H1 (cell line): ENCODE results near the gene CX3CR1. TPM values are rescaled to one million over a fixed set of nuclear protein-coding genes. Genes with fewer than 3 reads are reported as not detected.

Experiments
- CTCF ChIA-PET: fragments of 300-600 bp; sonication (Branson Sonifier 250); formaldehyde crosslinking; loops from one replicate; lab custom pipeline; 2021; ENCODE audit not compliant: partially characterized antibody; lab: Charles Lee
- POLR2A ChIA-PET: fragments of 300-600 bp; sonication (Branson Sonifier 250); formaldehyde crosslinking; loops from one replicate; lab custom pipeline; 2021; ENCODE audit warnings: inconsistent platforms; ENCODE audit not compliant: partially characterized antibody; lab: Charles Lee
- DNase-seq, 2 experiments: peaks; one replicate each; pipeline versions ENCODE4 v3.0.0 to v3.0.0-alpha.2; 2010 to 2022; ENCODE audit warnings: low spot score in 2 of 2, low read depth in 1 of 2, mixed read lengths in 1 of 2
- FAIRE-seq: peaks from 2 replicates; lab custom pipeline; 2011; peaks lifted over from hg19 to GRCh38; lab: Jason Lieb, UNC
- H2AFZ ChIP-seq: 2 replicates; pipeline ENCODE4 v1.8.1; 2012; ENCODE audit warnings: low read length, inconsistent platforms
- H2AK5ac ChIP-seq: 2 replicates; pipeline ENCODE4 v1.6.1; 2013; ENCODE audit warnings: low read depth, low read length
- H2BK120ac ChIP-seq: replicated peaks from 2 replicates; pipeline ENCODE3; 2013; ENCODE audit warnings: low read depth, low read length, inconsistent platforms
- H2BK12ac ChIP-seq: 2 replicates; pipeline ENCODE4 v1.6.1; 2013; ENCODE audit warnings: low read depth, low read length
- H2BK15ac ChIP-seq: 2 replicates; pipeline ENCODE4 v1.6.1; 2013; ENCODE audit warnings: low read length
- H2BK20ac ChIP-seq: 2 replicates; pipeline ENCODE4 v1.6.1; 2013; ENCODE audit warnings: low read length
- H2BK5ac ChIP-seq: 2 replicates; pipeline ENCODE4 v1.6.1; 2013; ENCODE audit warnings: low read depth, low read length
- H3K14ac ChIP-seq: 2 replicates; pipeline ENCODE4 v1.6.1; 2013; ENCODE audit warnings: inconsistent platforms; ENCODE audit not compliant: insufficient read length
- H3K18ac ChIP-seq: 2 replicates; pipeline ENCODE4 v1.6.1; 2013; ENCODE audit warnings: low read length; ENCODE audit errors: extremely low read depth
- H3K23ac ChIP-seq: 2 replicates; pipeline ENCODE4 v1.6.1; 2013; ENCODE audit warnings: inconsistent platforms; ENCODE audit not compliant: insufficient read length
- H3K23me2 ChIP-seq: 2 replicates; pipeline ENCODE4 v1.6.1; 2013; ENCODE audit warnings: low read depth, low read length
- H3K27ac ChIP-seq: 2 replicates; pipeline ENCODE4 v1.6.1; 2011; ENCODE audit warnings: low read depth, low read length, inconsistent platforms
- H3K27me3 ChIP-seq, 4 experiments: replicated peaks in 1 of 4; 1 replicate in 1 of 4; 2 replicates in 3 of 4; pipeline versions ENCODE4 v1.6.1 to v1.8.1; 2011 to 2013; ENCODE audit warnings: low read length in 3 of 4, mild to moderate bottlenecking in 3 of 4, inconsistent platforms in 2 of 4, mixed read lengths in 2 of 4, moderate library complexity in 1 of 4; ENCODE audit not compliant: control insufficient read depth in 3 of 4, insufficient read depth in 3 of 4; ENCODE audit errors: extremely low read depth in 1 of 4
- H3K36me3 ChIP-seq, 4 experiments: 2 replicates each; pipeline versions ENCODE4 v1.6.1 to v1.8.1; 2011 to 2013; ENCODE audit warnings: mild to moderate bottlenecking in 4 of 4, low read length in 3 of 4, moderate library complexity in 2 of 4, control low read depth in 1 of 4, inconsistent platforms in 1 of 4; ENCODE audit not compliant: insufficient read depth in 4 of 4, control insufficient read depth in 2 of 4
- H3K4ac ChIP-seq: replicated peaks from 2 replicates; pipeline ENCODE3; 2013; ENCODE audit warnings: low read length, low read depth, mixed read lengths, inconsistent platforms; ENCODE audit not compliant: insufficient read length
- H3K4me1 ChIP-seq, 4 experiments: replicated peaks in 1 of 4; 1 replicate in 1 of 4; 2 replicates in 3 of 4; pipeline versions ENCODE4 v1.6.1 to v1.8.1; 2011 to 2013; ENCODE audit warnings: low read length in 3 of 4, inconsistent platforms in 2 of 4, mixed read lengths in 1 of 4; ENCODE audit not compliant: insufficient read depth in 4 of 4, control insufficient read depth in 3 of 4
- H3K4me2 ChIP-seq, 2 experiments: 2 replicates each; pipeline versions ENCODE4 v1.6.1 to v1.8.1; 2011 to 2013; ENCODE audit warnings: low read depth in 2 of 2, low read length in 2 of 2, control low read depth in 1 of 2, inconsistent platforms in 1 of 2, mild to moderate bottlenecking in 1 of 2; ENCODE audit not compliant: insufficient read depth in 1 of 2
- H3K4me3 ChIP-seq, 4 experiments: fragments of 200-600, 300-600 bp in 1 of 4; sonication (generic), shearing (Covaris generic), sonication (Bioruptor Twin) in 1 of 4; 2 replicates each; pipeline versions ENCODE4 v1.5.1 to v1.8.1; 2011 to 2016; ENCODE audit warnings: low read length in 4 of 4, low read depth in 3 of 4, control low read depth in 2 of 4, inconsistent platforms in 2 of 4, mild to moderate bottlenecking in 2 of 4, mixed read lengths in 1 of 4, moderate library complexity in 1 of 4; ENCODE audit not compliant: insufficient read depth in 2 of 4; ENCODE audit errors: extremely low read depth in 1 of 4
- H3K56ac ChIP-seq: replicated peaks from 2 replicates; pipeline ENCODE3; 2013; ENCODE audit warnings: low read depth, mild to moderate bottlenecking, mixed read lengths, low read length, inconsistent platforms; ENCODE audit not compliant: insufficient read length
- H3K79me1 ChIP-seq: 2 replicates; pipeline ENCODE4 v1.6.1; 2013; ENCODE audit warnings: low read depth, low read length, control low read depth
- H3K79me2 ChIP-seq, 2 experiments: 2 replicates each; pipeline versions ENCODE4 v1.6.1 to v1.8.1; 2012 to 2013; ENCODE audit warnings: low read length in 2 of 2, mild to moderate bottlenecking in 2 of 2, inconsistent platforms in 1 of 2; ENCODE audit not compliant: insufficient read depth in 2 of 2, control insufficient read depth in 1 of 2
- H3K9ac ChIP-seq, 4 experiments: replicated peaks in 1 of 4; 1 replicate in 1 of 4; 2 replicates in 3 of 4; pipeline versions ENCODE4 v1.6.1 to v1.8.1; 2011 to 2013; ENCODE audit warnings: low read depth in 3 of 4, low read length in 3 of 4, control low read depth in 2 of 4, mild to moderate bottlenecking in 2 of 4, moderate library complexity in 2 of 4, inconsistent platforms in 1 of 4; ENCODE audit errors: extremely low read depth in 1 of 4
- H3K9me3 ChIP-seq, 2 experiments: 2 replicates each; pipeline versions ENCODE4 v1.6.1 to v1.8.1; 2012 to 2013; ENCODE audit warnings: mild to moderate bottlenecking in 2 of 2, moderate library complexity in 2 of 2, control low read depth in 1 of 2, inconsistent platforms in 1 of 2, low read depth in 1 of 2, low read length in 1 of 2, mixed read lengths in 1 of 2; ENCODE audit not compliant: insufficient read depth in 2 of 2
- H4K20me1 ChIP-seq, 2 experiments: replicated peaks in 1 of 2; 2 replicates each; pipeline versions ENCODE3 to v1.8.1; 2011 to 2013; ENCODE audit warnings: inconsistent platforms in 2 of 2, low read length in 2 of 2, mild to moderate bottlenecking in 1 of 2; ENCODE audit not compliant: insufficient read depth in 2 of 2, control insufficient read depth in 1 of 2
- H4K5ac ChIP-seq: 2 replicates; pipeline ENCODE4 v1.6.1; 2013; ENCODE audit warnings: low read length, low read depth, mixed read lengths, inconsistent platforms; ENCODE audit not compliant: insufficient read length
- H4K8ac ChIP-seq: 2 replicates; pipeline ENCODE4 v1.8.0; 2013; ENCODE audit warnings: mild to moderate bottlenecking, moderate library complexity, low read length, inconsistent platforms; ENCODE audit not compliant: insufficient read depth; ENCODE audit errors: extremely low read depth
- H4K91ac ChIP-seq: replicated peaks from 2 replicates; pipeline ENCODE3; 2013; ENCODE audit warnings: low read length, mixed read lengths, inconsistent platforms; ENCODE audit not compliant: insufficient read length
- BCL11A ChIP-seq, 2 experiments: IDR thresholded peaks; one replicate each; pipeline ENCODE4 v1.6.1; 2011; ENCODE audit warnings: low read depth in 2 of 2, low read length in 2 of 2, mild to moderate bottlenecking in 2 of 2
- BRCA1 ChIP-seq: IDR thresholded peaks from 2 replicates; pipeline ENCODE4 v1.6.1; 2012; ENCODE audit warnings: low read depth, low read length, improper control_type of control experiment
- KDM1A ChIP-seq: fragments of 200-600, 300-600 bp; sonication (generic); IDR thresholded peaks from 2 replicates; pipeline ENCODE4 v1.7.1; 2016; ENCODE audit warnings: mild to moderate bottlenecking, low read length, borderline replicate concordance
- NANOG ChIP-seq: IDR thresholded peaks from 2 replicates; pipeline ENCODE4 v1.6.1; 2011; ENCODE audit warnings: low read length, low read depth, mild to moderate bottlenecking, inconsistent platforms; ENCODE audit not compliant: insufficient read depth, poor library complexity, severe bottlenecking
- NRF1 ChIP-seq: IDR thresholded peaks from 2 replicates; pipeline ENCODE4 v1.6.1; 2011; ENCODE audit warnings: mild to moderate bottlenecking, low read depth, low read length, improper control_type of control experiment
- SIX5 ChIP-seq: IDR thresholded peaks from 2 replicates; pipeline ENCODE4 v1.6.1; 2011; ENCODE audit warnings: mild to moderate bottlenecking, low read depth, low read length
- SP1 ChIP-seq: IDR thresholded peaks from 2 replicates; pipeline ENCODE4 v1.6.1; 2011; ENCODE audit warnings: low read depth, low read length
- TAF1 ChIP-seq: IDR thresholded peaks from 2 replicates; pipeline ENCODE4 v1.6.1; 2011; ENCODE audit warnings: mild to moderate bottlenecking, low read depth, low read length
- TEAD4 ChIP-seq: IDR thresholded peaks from 2 replicates; pipeline ENCODE4 v1.6.1; 2012; ENCODE audit warnings: low read depth, low read length, inconsistent platforms, mixed read lengths
- WGBS, 2 experiments: shearing (Covaris generic) in 1 of 2; methylation state at CpG; one replicate each; pipeline versions ENCODE4 v1.1.6 to v1.1.7; 2013 to 2015; ENCODE audit warnings: low lambda C conversion rate in 2 of 2, mixed read lengths in 2 of 2, inconsistent platforms in 1 of 2, low coverage in 1 of 2, missing lambda C conversion rate in 1 of 2; ENCODE audit not compliant: insufficient replicate concordance in 2 of 2, insufficient coverage in 1 of 2, insufficient read length in 1 of 2; ENCODE audit errors: extremely low coverage in 1 of 2, missing lambda C conversion rate in 1 of 2; 5-methylcytosine and 5-hydroxymethylcytosine counted together
- polyA plus RNA-seq, 7 experiments: library from polyadenylated mRNA; depleted of rRNA in 3 of 7; stranded (reverse) in 5 of 7; unstranded in 2 of 7; fragments of >200 nt in 5 of 7; fragments of 200-250 nt in 2 of 7; gene quantifications; 1 replicate in 5 of 7; 2 replicates in 1 of 7; 4 replicates in 1 of 7; pipeline versions ENCODE4 v1.2.1 to v1.2.3, GENCODE V29; 2011 to 2013; ENCODE audit warnings: missing spikeins in 2 of 7, mixed read lengths in 2 of 7
- total RNA-seq: library from RNA; stranded (reverse); fragmentation: NEBNext Ultra II Directional; extraction: Animal tissue kit (Norgen Biotek cat#: 25700); gene quantifications from 2 replicates; pipeline ENCODE4 v1.2.1, GENCODE V29; 2021
- TF ChIP-seq, protein P1 (sequence below): IDR thresholded peaks from 2 replicates; pipeline ENCODE4 v1.6.1; 2012; ENCODE audit warnings: inconsistent platforms
- TF ChIP-seq, protein P2 (sequence below): IDR thresholded peaks from 2 replicates; pipeline ENCODE4 v1.6.1; 2012; ENCODE audit warnings: inconsistent platforms

Gene CX3CR1
- total and polyA plus RNA-seq, 2 of the 8 experiments (the other 6 are each of a cell fraction or from before 2014, with no cell fraction given): 0.08 TPM; not detected in 1

DNA sequence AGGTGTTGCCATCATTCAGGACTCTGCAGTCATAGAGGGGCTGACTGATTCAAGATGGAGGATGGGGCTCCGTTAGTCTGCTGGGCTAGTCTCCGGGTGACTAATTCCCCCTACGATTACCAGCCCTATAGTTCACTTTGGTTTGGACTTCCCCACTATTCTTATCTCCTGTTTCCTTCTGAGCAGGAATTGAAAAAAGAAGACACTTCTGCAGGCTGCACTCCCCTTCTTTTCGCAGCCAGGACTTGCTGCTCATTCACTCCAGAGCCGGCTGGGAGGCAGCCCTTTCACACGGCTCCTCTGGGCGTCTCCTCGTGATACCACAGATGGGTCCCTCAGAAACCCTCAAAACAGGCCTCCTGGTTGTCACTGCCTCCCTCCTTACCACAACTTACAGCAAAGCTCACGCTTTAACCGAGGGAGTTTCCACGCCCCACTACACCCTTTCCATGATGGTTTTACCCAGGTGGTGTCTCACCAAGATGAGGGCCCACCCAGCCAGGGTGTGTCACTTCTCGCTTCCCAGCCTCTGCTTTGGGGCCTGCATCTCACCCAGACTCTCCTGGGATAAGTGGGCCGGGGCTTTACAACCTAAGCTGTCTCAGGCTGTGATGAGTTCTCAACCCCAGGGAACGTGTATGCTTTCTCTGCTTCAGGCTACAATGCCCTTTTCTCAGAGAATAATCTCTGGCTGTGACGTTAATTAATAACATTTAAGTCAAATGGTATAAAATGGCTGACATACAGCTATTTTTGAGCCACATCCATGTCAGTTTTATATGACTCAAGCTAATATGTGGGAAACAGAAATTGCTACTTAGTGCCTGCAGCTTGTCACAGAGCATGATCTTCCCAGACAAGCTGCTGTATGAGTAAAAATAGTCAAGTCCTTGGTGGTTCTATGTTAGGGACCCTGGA, 11.9 kb downstream of the CX3CR1 start:
- Histone ChIP-seq H3K27ac (no peak overlapping the region), H4K91ac (no peak overlapping the region), H3K23me2 (no peaks in the 10 kb centered on the region), H3K56ac (no peak overlapping the region), H2BK5ac (no peak overlapping the region), H4K5ac (no peak overlapping the region), H3K4me1 (no peaks in the 10 kb centered on the region), H2AFZ (peak overlapping the region; percentile 52; the same call in 1 of the 2 replicates), H3K36me3 (no peaks in the 10 kb centered on the region), H4K8ac (no peak overlapping the region), H2BK12ac (no peak overlapping the region), H3K27me3 (no peaks in the 10 kb centered on the region), H2BK120ac (no peak overlapping the region), H3K79me2 (no peaks in the 10 kb centered on the region), H3K14ac (no peak overlapping the region), H2AK5ac (no peak overlapping the region), H2BK15ac (no peak overlapping the region), H2BK20ac (no peak overlapping the region), H3K4ac (no peak overlapping the region), H3K18ac (no peak overlapping the region), H3K4me2 (no peak overlapping the region), H3K23ac (no peak overlapping the region), H3K9me3 (no peaks in the 10 kb centered on the region), H4K20me1 (no peaks in the 10 kb centered on the region), H3K79me1 (no peaks in the 10 kb centered on the region), H3K9ac (no peak overlapping the region), H3K4me3 (no peak overlapping the region)
- POLR2A ChIA-PET: no interaction called here
- CTCF ChIA-PET: interaction anchor here (0.6 to 8.1 kb wide), 9 partner anchors 12 to 142 kb away, joined by 3 to 107 read pairs (median 4); partner anchors contain the start of genes CX3CR1 and XIRP1
- DNase-seq (no peak), FAIRE-seq (no peak)
- 84% methylated on average over 15 of the region's 15 CpGs; no CpG with 5 or more reads in 1 of the 2 experiments for WGBS, 2 experiments
- TF ChIP-seq KDM1A (no peak), SIX5 (no peak), NANOG (no peak), BRCA1 (no peak), SP1 (no peak), TEAD4 (no peak), NRF1 (no peak), BCL11A (IDR thresholded peaks at IDR 0.05; ENCODE audit: low read depth in 2 of 2, low read length in 2 of 2) (no peak), TAF1 (no peak)
- TF ChIP-seq, protein P1, sequence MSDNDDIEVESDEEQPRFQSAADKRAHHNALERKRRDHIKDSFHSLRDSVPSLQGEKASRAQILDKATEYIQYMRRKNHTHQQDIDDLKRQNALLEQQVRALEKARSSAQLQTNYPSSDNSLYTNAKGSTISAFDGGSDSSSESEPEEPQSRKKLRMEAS: no peak
- TF ChIP-seq, protein P2, sequence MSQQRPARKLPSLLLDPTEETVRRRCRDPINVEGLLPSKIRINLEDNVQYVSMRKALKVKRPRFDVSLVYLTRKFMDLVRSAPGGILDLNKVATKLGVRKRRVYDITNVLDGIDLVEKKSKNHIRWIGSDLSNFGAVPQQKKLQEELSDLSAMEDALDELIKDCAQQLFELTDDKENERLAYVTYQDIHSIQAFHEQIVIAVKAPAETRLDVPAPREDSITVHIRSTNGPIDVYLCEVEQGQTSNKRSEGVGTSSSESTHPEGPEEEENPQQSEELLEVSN: no peak
